Measurements from ENCODE around the gene TCF7L1. TPM values are rescaled to one million over a fixed set of nuclear protein-coding genes. Genes with fewer than 3 reads are reported as not detected.

Gene TCF7L1
- total and polyA plus RNA-seq, 2 of the 13 experiments (the other 11 are each of a cell fraction or from before 2014, with no cell fraction given) = 0.04 to 0.15 TPM

GRCh38 chr2:85326406-85327159, 193.4 kb downstream of the TCF7L1 start (continued):
- no peak for TF ChIP-seq ZNF383 (CRISPR knock-in tag; IDR thresholded peaks at IDR 0.05; ENCODE audit: borderline replicate concordance)
- no peak for TF ChIP-seq ZFP1 (CRISPR knock-in tag; IDR thresholded peaks at IDR 0.05)
- TF ChIP-seq ZSCAN22 (CRISPR knock-in tag; IDR thresholded peaks at IDR 0.05) = no peak
- TF ChIP-seq ZNF335 (CRISPR knock-in tag; IDR thresholded peaks at IDR 0.05) = no peak
- no peak for TF ChIP-seq YEATS2 (CRISPR knock-in tag; IDR thresholded peaks at IDR 0.05; ENCODE audit: borderline replicate concordance)
- no peak; the same call in 1 of the 2 replicates for TF ChIP-seq PHF21A (CRISPR knock-in tag; IDR thresholded peaks at IDR 0.05)
- no peak for TF ChIP-seq ZNF264 (CRISPR knock-in tag; IDR thresholded peaks at IDR 0.05)
- peak; percentile 61 for TF ChIP-seq ZNF121 (CRISPR knock-in tag; IDR thresholded peaks at IDR 0.05)
- 0 out of 2 replicates have a peak, but pooled peaks have one; percentile 38 for TF ChIP-seq ZNF547 (CRISPR knock-in tag; IDR thresholded peaks at IDR 0.05)
- no peak for TF ChIP-seq ZFP36L2 (CRISPR knock-in tag; IDR thresholded peaks at IDR 0.05)
- TF ChIP-seq FOXP4 (CRISPR knock-in tag; IDR thresholded peaks at IDR 0.05) = no peak; the same call in 1 of the 2 replicates
- TF ChIP-seq ERF (CRISPR knock-in tag; IDR thresholded peaks at IDR 0.05) = no peak; the same call in 1 of the 2 replicates
- no peak for TF ChIP-seq POLR2AphosphoS2 (IDR thresholded peaks at IDR 0.05; ENCODE audit: low read depth, low read length)
- TF ChIP-seq HOXA5 (CRISPR knock-in tag; IDR thresholded peaks at IDR 0.05) = no peak
- TF ChIP-seq CREM (IDR thresholded peaks at IDR 0.05) = no peak
- TF ChIP-seq CREM (CRISPR knock-in tag; IDR thresholded peaks at IDR 0.05) = no peak
- TF ChIP-seq ZNF782 (CRISPR knock-in tag; IDR thresholded peaks at IDR 0.05; ENCODE audit: borderline replicate concordance) = peak; percentile 20; the same call in 1 of the 2 replicates
- TF ChIP-seq, protein P1, sequence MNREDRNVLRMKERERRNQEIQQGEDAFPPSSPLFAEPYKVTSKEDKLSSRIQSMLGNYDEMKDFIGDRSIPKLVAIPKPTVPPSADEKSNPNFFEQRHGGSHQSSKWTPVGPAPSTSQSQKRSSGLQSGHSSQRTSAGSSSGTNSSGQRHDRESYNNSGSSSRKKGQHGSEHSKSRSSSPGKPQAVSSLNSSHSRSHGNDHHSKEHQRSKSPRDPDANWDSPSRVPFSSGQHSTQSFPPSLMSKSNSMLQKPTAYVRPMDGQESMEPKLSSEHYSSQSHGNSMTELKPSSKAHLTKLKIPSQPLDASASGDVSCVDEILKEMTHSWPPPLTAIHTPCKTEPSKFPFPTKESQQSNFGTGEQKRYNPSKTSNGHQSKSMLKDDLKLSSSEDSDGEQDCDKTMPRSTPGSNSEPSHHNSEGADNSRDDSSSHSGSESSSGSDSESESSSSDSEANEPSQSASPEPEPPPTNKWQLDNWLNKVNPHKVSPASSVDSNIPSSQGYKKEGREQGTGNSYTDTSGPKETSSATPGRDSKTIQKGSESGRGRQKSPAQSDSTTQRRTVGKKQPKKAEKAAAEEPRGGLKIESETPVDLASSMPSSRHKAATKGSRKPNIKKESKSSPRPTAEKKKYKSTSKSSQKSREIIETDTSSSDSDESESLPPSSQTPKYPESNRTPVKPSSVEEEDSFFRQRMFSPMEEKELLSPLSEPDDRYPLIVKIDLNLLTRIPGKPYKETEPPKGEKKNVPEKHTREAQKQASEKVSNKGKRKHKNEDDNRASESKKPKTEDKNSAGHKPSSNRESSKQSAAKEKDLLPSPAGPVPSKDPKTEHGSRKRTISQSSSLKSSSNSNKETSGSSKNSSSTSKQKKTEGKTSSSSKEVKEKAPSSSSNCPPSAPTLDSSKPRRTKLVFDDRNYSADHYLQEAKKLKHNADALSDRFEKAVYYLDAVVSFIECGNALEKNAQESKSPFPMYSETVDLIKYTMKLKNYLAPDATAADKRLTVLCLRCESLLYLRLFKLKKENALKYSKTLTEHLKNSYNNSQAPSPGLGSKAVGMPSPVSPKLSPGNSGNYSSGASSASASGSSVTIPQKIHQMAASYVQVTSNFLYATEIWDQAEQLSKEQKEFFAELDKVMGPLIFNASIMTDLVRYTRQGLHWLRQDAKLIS (CRISPR knock-in tag; IDR thresholded peaks at IDR 0.05) = no peak; the same call in 1 of the 2 replicates
- TF ChIP-seq, protein P2, sequence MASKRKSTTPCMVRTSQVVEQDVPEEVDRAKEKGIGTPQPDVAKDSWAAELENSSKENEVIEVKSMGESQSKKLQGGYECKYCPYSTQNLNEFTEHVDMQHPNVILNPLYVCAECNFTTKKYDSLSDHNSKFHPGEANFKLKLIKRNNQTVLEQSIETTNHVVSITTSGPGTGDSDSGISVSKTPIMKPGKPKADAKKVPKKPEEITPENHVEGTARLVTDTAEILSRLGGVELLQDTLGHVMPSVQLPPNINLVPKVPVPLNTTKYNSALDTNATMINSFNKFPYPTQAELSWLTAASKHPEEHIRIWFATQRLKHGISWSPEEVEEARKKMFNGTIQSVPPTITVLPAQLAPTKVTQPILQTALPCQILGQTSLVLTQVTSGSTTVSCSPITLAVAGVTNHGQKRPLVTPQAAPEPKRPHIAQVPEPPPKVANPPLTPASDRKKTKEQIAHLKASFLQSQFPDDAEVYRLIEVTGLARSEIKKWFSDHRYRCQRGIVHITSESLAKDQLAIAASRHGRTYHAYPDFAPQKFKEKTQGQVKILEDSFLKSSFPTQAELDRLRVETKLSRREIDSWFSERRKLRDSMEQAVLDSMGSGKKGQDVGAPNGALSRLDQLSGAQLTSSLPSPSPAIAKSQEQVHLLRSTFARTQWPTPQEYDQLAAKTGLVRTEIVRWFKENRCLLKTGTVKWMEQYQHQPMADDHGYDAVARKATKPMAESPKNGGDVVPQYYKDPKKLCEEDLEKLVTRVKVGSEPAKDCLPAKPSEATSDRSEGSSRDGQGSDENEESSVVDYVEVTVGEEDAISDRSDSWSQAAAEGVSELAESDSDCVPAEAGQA (IDR thresholded peaks at IDR 0.05; ENCODE audit: low read depth) = no peak
- TF ChIP-seq, protein P2 (CRISPR knock-in tag; IDR thresholded peaks at IDR 0.05; ENCODE audit: borderline replicate concordance) = no peak

Data from HepG2 (cell line).